ENCODE measurements around the gene RNF34. TPM values are rescaled to one million over a fixed set of nuclear protein-coding genes. Genes with fewer than 3 reads are reported as not detected.

RNF34 gene
- total RNA-seq, 4 donors from 2014 or later: 29.5 to 56.6 (median 35.5) TPM

- no peak for DNase-seq (ENCODE audit: low spot score)
- TF ChIP-seq CTCF (IDR thresholded peaks at IDR 0.05): no peak
- ATAC-seq (ENCODE audit: low FRiP score): no peak
These were observed 8.1 kb upstream of the RNF34 start for GRCh38 chr12:121391619-121392324.

- no peak for DNase-seq (ENCODE audit: low spot score)
- no peak for TF ChIP-seq CTCF (IDR thresholded peaks at IDR 0.05)
- no peak for ATAC-seq (ENCODE audit: low FRiP score)
These were observed 7.6 kb upstream of the RNF34 start for GRCh38 chr12:121392325-121392716.

GRCh38 chr12:121397521-121397920 lies 2.4 kb upstream of the RNF34 start:
- TF ChIP-seq CTCF (IDR thresholded peaks at IDR 0.05): no peak
- ATAC-seq (ENCODE audit: low FRiP score): no peak
- DNase-seq (ENCODE audit: low spot score): no peak

- DNase-seq (ENCODE audit: low spot score) (no peak), ATAC-seq (ENCODE audit: low FRiP score) (no peak)
- no peak for TF ChIP-seq CTCF (IDR thresholded peaks at IDR 0.05)
These were observed 1.6 kb upstream of the RNF34 start for GRCh38 chr12:121398355-121398754.

GRCh38 chr12:121400332-121401139 lies 618 bp downstream of the RNF34 start:
- no peak for TF ChIP-seq CTCF (IDR thresholded peaks at IDR 0.05)
- peak; percentile 49 for ATAC-seq (ENCODE audit: low FRiP score)
- DNase-seq (ENCODE audit: low spot score): peak; percentile 26

GRCh38 chr12:121403721-121404120 lies 3.8 kb downstream of the RNF34 start:
- no peak for TF ChIP-seq CTCF (IDR thresholded peaks at IDR 0.05)
- ATAC-seq (ENCODE audit: low FRiP score) (no peak), DNase-seq (ENCODE audit: low spot score) (no peak)
